Iris pigment epithelial cell (primary cell): ENCODE data around the gene FAM120A.
A peak's percentile ranks its signal among the peaks of the same experiment; 100 is the strongest.

ENCODE experiments used
- DNase-seq: peaks from one replicate; pipeline ENCODE4 v3.0.0-alpha.2; 2011; ENCODE audit warnings: low read depth

The FAM120A gene

DNA sequence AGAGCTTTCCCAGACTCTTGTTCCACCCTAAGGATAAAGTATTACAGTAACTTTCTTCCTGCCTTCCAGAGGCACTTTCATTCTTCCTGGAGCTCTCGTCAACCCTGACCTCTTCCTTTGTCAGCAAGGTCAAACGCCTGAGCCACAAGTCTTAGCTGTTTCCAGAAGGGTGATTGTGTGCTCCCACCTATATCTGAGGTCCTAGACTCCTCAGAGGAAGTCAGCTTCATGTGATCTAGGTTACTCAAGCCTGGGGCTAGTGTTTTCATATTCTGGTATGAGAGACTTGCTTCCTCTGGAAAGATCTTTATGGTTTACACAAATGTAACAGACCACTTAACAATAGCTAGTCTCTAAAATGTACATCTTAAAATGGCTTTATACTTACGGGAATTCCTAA lies 5.4 kb upstream of the FAM120A start:
- DNase-seq: no peak

- DNase-seq: no peak
These were observed 3.8 kb upstream of the FAM120A start for GRCh38 chr9:93447655-93448054.

DNA sequence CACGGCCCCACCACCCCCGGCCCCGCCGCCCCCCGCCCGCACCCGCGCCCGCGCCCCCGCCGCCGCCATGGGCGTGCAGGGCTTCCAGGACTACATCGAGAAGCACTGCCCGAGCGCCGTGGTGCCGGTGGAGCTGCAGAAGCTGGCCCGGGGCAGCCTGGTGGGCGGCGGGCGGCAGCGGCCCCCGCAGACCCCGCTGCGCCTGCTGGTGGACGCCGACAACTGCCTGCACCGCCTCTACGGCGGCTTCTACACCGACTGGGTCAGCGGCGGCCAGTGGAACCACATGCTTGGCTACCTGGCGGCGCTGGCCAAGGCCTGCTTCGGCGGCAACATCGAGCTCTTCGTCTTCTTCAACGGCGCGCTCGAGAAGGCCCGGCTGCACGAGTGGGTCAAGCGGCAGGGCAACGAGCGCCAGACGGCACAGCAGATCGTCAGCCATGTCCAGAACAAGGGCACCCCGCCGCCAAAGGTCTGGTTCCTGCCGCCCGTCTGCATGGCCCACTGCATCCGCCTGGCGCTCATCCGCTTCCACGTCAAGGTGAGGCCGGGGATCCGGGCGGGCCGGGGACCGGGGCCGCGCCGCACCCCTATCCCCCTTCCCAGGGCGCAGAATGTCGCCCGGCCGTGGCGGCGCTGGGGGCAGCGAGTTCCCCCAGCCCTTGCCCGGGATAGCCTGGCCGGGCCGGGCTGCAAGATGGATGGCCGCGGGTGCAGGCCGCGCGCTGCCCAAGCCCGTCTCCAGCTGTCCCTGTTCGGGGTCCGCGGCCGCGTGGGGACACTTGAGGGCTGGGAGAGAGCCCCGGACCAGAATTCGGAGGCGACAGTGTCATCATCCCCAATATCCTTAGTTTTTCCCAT lies 594 bp downstream of the FAM120A start:
- peak; percentile 64 for DNase-seq

DNA sequence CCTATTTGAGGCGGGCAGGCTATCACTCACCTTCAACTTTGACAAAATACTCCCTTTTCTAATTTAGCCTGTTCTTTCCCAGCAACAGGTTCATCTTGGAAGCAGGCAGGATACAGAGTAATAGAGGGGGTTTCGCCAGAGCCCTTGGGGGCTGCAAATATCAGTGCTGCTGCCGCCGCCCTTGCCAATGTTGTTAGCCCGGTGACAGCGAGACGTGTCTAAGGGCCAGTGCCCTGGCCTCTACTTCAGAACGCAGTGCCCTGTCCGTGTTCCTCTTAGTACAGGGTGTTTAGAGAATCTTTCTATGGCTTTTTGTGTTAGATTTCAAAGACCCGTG lies 1.2 kb downstream of the FAM120A start:
- no peak for DNase-seq

DNA sequence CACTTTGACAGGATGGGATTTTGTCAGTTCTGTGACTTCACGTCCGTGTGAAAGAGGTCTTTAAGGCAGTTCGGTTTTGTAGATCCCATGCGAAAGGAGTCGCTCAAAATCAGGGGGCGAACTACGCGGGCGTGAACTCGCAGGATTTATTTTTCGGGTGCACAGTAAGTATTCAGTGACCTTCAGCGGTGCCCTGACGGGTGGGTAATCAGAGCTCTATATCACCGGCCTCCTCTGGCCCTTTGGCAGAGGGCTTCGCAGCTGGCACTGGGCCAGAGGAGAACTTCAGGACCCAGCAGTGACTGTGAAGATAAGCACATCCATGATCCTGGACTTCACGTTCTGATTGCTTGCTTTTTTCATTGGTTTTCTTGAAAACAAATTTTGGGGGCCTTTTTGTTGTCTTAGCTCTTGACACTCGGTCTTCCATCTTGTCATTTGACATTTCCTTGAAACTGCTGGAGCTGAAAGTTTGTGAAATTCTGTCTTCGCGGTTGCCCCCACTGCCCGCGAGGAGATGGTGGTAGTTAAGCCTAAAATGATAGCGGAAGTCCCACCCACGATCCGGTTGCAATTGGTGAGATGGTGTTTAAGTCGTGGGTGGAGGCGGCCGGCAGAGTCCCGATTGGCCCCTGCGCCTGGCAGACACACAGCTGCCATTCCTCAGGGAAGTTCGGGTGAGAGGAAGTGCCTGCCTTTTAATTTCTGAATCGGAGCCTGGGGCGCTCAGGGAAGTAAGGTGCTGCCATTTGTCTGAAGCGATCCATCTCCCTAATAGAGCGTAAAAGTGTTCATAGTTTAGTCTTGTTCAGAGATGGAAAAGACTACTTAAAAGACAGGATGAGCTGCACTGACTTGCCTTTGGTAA lies 1.8 kb downstream of the FAM120A start, which contains the start of gene FAM120AOS:
Gene FAM120AOS, minus strand, starts transcription at position 535 of the 868 bp plus-strand sequence. CDS start 872 bp downstream, outside the sequence.
- peak; percentile 98 for DNase-seq

GRCh38 chr9:93456022-93456421 lies 4.5 kb downstream of the FAM120A start:
- no peak for DNase-seq

DNA sequence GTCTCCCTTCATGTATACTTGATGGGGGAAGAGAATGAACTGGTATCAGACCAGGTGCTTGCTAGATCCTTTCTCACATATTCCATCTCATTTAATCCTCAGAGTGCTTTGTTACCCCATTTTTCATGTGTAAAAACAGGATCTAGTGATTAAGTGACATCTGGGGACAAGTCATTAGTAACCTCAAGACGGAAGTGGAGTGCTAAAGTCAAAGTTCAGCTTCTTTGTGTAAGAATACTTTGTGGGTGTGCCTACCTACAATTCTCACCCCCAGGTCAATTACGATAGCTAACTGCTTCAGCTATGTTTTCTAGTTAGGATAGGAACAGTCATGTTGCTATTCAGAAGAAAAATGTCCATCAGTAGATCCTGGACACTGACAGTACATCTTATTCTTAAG lies 5.0 kb downstream of the FAM120A start:
- no peak for DNase-seq

DNA sequence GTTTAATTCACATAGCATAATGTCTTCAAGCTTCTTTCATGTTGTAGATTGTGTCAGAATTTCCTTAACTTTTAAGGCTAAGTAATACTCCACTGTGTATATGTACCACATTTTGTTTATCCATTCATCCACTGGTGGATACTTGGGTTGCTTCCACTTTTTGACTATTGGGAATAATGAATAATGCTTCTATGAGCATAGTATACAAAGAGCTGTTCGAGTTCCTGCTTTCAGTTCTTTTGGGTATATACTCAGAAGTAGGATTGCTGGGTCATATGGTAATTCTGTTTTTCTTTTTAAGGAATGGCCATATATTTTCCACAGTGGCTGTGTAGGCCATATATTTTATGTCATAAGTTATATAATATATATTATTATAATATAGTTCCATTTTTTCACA lies 5.5 kb downstream of the FAM120A start:
- DNase-seq: no peak

GRCh38 chr9:93458712-93459111 lies 7.2 kb downstream of the FAM120A start:
- DNase-seq: peak; percentile 50

- DNase-seq: no peak
These were observed 8.0 kb downstream of the FAM120A start for GRCh38 chr9:93459432-93459847.

DNA sequence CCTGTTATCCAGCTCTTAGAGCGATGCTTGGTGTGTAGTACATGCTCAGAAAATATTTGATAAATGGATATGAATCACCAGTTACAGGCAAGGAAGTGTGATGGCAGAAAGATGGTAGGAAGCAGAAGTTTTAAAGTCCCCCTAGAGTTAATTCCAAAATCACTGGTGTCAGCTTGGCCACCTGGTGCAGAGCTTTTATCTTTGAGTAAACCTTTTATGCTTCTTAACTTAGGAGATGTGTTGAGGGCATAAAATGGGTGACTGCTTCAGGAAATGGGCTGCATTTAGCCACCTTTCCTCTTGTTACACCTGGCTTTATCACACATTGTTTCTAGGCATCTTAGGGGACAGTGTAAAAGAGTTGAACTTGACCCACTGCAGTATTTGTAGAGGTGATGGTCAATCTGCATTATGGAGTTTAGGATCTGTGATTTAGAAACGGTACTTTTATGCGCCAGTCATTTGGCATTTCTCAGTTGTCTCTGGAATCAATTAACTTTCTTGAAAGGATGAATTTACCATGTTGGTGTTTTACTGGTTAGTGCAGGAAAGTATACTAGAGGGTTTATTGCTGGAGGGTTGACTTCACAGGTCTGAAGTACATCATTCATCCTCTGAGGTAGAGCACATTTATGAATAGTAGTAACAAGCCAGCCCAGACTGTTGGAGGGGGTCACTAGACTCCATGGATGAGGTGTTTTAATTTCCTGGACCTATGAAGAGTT lies 9.4 kb downstream of the FAM120A start:
- DNase-seq: no peak

DNA sequence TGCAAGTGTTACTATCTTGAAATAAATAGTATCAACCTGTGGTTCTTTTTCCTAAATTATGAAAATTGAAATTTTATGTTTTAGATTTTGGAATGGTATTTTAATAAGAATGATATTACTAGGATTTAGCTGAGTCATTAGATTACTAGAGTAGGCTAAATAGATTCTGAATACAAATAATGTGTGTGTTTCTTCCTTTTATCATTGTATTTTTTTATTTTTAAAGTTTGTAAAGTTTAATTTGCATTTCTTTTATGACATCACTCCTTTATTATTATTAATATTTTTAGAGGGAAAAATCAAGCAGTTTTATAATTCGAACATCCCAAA lies 9.9 kb downstream of the FAM120A start:
- DNase-seq: no peak

DNA sequence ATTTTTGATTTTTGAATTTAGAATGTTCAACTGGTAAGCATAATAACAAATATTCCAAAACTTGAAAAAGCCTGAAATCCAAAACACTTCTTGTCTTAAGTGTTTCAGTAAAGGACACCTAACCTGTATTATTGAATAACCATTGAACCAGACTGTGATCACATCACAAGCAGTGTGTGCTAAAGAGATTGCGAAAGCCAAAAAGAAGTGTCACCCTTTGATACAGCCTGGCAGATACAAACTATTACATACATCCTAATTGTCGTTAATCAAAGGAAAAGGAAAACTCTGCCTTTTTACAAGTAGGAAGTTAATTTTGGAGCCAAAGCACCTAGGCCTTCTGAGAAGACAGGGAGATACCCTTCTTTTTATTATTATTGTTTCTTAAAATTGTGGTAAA lies 10.3 kb downstream of the FAM120A start:
- no peak for DNase-seq

DNA sequence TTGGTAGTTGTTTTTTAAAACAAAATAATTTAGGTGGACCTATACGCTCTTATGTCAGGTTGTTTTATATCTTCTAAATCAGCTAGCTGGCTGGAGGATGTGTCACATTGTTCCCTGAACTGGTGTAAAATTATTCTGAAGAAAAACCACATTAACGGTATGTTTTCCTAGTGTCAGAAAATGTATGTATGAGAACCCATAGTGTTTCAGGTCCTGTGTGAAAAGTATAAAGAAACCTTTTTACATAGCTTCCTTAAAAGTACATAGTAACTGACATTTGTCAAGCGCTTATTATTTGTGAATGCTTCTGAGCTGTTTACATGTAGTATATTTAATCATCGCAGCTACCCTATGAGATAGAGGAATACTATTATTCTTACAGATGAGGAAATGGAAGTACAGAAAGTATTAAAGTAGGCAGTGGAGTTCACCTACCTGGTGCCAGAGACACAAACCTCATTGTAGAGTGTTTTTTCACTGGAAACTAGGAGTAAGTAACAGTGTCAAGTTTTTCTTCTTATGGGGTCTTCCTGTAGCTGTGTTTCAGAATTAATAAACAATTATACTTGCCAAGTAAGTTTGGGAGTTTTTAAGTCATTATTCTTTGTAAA lies 12.3 kb downstream of the FAM120A start:
- DNase-seq: no peak

DNA sequence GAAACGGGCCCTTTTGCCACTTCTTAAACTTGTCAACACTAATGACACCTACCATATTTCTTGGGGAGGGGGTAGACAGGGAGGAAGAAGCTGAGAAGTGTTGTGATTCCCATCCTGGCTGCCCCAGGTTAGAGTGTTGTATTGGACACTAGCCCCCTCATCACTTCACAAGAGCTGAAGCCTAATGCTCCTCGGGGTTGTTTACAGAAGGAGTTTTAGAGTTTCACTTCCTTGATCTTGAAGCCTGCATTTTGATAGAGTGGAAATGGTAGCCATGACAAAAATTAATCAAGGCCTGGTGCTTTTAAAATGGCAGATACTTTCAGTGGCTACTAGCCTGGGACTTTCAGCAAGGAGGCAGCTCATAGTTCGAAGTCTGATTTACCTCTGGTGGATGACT lies 12.9 kb downstream of the FAM120A start:
- no peak for DNase-seq

- DNase-seq: no peak
These were observed 13.4 kb downstream of the FAM120A start for GRCh38 chr9:93464876-93465275.

DNA sequence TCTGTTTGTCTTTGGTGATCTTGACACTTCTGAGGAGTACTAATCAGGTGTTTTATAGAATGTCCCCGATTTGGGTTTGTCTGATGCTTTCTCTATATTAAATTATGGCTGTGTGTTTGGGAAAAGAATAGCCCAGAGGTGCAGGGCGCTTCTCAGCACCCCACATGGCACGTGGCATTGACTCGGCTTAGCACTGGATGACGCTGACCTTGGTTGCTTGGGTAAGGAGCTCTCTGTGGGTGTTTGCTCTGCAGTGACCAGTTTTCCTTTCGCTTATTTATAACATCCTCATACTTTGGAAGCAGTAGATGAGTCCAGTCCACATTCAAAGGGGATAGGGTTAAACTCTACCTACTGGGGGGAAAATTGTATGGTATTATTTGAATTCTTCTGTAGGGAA lies 14.4 kb downstream of the FAM120A start:
- DNase-seq: no peak

GRCh38 chr9:93466416-93467061 lies 15.1 kb downstream of the FAM120A start:
- no peak for DNase-seq

GRCh38 chr9:93467062-93467416 lies 15.6 kb downstream of the FAM120A start:
- no peak for DNase-seq

DNA sequence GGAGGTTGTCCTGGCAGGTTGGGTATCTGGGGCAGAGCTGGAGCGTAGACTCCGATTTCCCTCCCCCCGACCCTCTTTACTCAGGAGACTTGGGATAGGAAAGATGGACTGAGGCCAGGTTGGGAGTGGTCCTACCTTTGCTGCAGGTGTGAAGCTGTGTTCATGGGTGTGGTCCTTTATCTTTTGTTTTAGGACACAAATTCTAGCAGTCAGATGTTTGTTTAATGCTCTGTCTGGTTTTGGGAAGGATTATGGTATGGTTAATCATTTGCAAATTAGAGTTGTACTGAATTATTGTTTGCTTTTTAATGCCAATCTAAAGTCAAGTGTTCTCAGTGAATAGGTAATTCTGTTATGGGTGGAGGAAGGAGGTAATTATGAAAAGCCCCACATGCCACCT lies 16.0 kb downstream of the FAM120A start:
- DNase-seq: no peak

DNA sequence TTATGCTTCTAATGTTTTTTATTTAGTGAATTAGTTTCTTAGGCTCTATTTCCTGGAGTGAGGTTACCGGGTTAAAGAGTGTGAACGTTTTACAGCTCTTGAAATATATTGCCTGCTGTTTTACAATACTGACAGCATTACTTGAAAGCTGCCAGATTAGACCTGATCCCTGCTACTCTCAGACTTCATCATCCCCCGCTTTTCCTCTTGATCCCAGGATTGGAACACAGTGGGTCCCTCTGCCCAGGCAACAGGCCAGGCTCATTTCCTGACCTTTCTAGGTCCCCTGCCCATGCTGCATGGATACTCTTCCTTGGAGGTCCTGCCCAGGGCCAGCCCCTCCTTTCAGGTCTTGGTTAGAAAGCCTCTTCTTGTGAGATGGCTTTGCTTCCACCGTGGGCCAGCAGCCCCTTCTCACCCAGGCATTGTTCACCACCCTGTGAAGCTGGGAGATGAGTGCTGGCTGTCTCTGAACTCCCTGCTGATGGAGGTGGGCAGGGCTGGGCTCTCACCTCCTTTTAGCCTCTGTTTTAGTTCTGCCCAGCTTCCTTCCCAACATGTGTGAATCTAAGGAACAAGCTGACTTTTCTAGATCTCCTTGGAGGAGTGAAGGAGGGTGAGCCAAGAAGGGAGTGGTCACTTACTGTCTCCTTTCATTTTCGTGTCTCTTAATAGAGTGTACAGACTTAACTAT lies 17.4 kb downstream of the FAM120A start:
- peak; percentile 66 for DNase-seq
